Measurements from ENCODE around the gene CDH22.

CDH22 gene

DNA sequence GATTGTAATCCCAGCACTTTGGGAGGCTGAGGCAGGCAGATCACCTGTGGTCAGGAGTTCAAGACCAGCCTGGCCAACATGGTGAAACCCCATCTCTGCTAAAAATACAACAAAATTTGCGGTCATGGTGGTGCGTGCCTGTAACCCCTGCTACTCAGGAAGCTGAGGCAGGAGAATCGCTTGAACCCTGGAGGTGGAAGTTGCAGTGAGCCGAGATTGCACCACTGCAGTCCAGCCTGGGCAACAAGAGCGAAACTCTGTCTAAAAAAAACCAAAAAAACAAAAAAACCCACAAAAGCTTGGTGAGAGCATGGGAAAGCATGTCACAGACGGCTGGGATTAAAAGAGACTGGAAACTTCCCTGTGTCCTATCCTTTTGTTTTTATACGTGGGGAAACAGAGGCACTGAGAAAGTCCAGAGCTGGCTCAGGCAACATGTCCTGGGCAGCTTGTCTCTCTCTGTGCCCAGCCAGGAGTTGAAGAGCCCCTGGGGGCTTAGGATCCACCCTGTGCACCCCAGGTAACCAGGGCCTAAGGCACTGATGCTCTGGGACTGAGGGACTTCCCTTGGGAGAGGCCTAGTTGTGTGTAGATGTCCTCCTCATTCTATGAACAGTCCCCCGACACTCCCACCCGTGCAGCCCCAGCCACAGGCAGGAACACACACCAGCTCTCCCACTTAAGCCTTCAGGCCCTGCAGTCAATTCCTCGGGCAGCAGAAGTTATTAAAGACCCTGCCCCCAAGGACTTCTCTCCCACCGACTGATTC, 174.2 kb downstream of the CDH22 start:
- no peak for DNase-seq

DNA sequence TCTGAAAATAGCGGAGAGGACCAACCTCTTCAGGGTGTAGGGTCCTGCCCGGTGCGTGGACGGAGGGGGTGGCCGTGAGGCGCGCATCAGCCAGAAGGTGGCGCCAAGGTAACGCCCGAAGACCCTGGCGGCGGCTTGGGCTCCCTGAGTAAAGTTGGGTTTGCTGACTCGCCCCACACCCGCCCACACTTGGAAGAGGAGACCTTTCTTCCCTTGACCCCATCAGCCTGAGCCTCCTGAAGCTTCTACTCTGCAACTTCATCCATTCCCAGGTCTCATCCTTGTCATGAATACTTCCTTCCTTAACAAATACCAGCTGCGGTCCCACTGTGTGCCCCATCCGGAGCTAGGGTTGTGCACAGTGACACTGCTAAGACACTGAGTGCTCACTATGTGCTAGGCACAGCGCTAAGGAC, 175.6 kb downstream of the CDH22 start:
- DNase-seq = peak; percentile 82

DNA sequence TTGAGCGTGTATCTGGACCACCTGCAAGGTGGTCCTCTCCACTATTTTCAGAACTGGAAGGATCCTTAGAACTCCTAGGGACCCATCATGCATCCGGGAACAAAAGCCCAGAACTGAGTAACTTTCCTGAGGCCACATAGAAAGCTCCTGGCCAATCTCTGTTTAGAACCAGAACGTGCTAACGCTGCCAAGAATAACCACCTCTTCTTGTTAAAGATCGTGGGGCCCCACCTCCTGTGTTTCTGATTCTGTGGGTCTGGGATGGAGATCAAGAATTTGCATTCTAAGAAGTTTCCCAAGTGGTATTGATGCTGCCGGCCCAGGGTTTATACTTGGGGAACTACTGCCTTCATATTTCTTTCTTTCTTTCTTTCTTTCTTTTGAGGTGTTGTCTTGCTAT, 176.9 kb downstream of the CDH22 start:
- DNase-seq = no peak

DNA sequence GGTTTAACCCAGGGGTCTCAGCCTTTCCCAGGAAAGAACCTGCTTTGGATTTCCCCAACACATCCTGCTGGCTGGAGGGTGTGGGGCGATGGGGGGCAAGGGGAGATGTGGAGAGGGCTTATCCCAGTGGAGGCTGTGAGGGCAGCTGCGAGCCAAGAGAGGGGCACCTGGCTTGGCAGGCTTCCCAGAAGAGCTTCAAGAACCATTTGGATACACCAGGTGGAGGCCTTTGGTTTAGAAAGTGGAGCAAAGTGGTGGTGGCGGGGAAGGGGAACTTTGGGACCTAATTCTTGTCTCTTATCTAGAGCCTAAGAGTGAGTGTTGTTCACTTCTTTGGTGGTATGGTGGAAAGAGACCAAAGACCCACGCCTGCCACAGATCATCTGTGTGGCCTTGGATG, 177.8 kb downstream of the CDH22 start:
- no peak for DNase-seq

DNA sequence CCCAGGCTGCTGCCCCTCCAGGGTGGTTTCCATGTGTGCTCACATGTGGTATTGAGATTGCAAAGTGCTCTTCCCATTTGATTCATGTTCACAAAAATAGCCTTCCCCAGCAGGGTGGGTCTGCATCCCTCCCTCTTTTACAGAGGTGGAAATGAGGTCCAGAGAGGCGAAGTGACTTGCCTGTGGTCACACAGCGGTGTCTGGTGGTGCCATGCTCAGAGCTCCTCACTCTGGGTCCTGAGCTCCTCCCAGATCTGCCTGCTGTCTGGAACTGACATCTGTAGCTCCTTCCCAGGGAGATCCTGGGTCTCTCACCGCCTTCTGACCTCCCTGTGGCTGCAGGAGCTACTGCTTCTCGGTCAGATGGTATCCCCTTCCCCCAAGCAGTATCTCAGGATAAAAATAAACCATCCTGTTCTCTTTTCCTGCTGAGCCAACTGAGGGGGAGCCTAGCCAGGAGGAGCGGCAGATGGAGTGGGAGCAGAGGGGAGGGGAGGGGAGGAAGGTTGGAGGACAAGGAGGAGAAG, 178.3 kb downstream of the CDH22 start:
- no peak for DNase-seq

DNA sequence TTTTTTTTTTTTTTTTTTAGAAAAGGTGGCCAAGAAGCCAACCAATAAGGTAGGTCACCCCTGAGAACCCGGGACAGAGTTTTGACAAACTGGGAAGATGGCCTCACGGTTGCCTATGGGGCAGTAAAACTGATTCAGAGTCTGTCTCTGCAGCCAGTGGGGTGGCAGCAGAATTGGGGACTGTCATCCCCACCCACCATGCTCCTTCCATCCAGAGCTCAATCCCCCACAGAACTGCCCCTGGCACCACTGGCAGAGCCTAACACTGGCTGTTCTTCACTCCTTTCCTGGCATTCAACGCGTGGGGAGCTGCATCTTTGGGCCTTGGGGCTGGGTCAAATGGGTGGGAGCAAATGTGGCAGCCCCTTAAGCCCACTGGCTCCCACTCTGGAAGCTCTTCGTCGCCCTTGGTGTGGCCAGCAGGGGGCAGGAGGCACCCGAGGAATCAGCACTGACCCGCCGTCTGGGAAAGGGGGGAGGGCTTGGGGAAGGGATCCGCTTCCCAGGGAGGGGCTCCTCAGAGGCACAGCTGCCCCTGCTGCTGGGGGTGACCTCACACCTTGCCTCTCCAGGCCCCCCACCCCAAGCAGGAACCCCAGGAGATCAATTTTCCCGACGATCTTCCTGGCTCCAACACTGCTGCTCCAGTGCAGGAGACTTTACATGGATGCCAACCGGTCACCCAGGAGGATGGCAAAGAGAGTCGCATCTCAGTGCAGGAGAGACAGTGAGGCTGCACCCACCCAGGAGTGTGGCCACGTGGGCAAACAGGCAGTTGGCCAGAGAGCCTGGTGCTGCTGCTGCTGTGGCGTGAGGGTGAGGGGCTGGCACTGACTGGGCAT, 179.8 kb downstream of the CDH22 start:
- no peak for DNase-seq

DNA sequence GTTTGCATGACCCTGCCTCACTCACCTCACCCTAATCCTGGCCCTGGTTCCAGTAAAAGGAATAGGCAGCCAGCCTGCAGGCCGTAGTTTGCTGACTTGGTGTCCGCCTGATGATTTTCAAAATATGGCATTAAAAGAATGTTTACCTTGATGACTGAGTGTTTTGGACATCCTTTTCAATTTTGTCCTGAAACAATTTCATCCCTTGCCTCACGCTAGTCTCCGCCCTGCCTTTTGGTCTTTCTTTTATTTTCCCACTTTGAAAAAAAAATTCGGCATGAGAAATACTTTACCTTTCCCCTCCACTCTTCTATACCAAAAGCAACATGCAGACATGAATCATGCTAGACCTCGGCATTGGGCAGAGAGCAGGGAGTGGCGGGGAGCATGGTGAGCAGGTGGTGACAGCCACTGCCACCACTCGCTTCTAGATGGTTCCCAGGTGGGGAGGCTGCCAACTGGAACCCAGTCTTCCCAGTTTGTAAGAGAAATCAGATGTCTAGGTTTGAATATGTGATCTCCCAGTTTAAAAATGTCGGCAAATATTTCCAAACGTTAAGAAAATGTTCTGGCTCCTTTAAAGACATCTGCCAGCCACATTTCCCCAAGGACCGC, 180.8 kb downstream of the CDH22 start:
- no peak for DNase-seq

DNA sequence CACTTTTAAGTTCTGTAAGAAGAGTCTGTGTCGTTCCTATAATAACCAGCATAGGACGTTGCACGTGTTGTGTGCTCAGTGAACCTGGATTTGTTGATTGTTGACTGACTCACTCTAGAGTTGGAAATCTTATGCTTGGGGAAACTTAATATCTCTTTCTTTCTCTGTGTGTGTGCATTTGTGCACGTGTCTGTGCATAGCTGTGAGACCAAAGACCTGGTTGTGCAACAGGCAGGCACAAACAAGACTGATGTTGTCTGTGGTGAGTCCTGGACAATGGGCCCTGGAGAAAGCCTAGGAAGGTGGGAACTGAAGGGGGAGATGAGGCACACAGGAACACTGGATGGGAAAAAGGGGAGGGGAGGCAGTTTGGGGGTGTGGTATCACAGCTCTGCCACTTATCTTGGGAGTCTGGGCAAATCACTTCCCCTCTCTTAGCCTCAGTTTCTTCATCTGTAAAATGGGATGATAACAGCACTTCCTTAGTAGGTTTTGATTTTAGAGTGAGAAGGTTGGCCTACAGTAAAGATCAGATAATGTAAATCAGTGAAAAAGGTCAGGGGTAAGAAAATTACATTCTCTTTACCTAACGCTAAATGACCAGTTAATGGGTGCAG, 181.8 kb downstream of the CDH22 start:
- DNase-seq = no peak

Data from hematopoietic multipotent progenitor cell treated with erythropoietin and hydrocortisone succinate and interleukin-3 and kit ligand, for 6 days (in vitro differentiated cells).